ENCODE data around the gene FSD2.

DNA sequence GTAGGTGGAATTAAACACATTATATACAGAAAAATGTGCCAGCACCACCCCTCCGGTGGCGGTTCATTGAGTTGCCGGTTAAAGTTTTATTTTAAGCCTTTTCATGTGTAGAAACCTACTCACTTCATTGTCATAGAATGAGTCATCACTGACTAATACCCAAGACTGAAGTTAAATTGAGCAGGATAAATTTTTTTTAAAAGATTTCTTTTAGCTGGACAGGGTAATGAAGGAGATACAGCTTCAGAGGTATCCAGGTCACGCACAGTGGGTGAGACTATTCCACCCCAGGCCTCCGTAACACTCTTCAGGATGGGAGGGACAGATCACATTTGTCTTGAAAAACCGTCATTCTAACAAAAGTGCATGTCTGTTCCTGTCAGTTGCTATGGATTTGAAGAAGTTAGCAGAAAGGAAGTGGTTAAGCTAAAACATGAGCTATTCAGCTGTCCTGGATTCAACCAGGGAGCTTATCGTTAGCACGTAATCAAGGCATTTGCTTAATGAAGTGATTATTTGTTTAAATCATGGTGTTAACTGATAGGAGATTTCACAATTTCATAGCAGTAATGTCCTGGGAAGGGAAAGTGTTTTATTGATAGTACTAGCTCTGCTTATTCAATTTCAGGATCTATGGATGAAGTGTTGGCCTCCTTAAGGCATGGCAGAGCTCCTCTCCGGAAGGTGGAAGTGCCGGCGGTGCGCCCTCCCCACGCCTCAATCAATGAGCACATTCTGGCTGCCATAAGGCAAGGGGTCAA, 26.9 kb upstream of the FSD2 start:
- TF ChIP-seq, protein P1, sequence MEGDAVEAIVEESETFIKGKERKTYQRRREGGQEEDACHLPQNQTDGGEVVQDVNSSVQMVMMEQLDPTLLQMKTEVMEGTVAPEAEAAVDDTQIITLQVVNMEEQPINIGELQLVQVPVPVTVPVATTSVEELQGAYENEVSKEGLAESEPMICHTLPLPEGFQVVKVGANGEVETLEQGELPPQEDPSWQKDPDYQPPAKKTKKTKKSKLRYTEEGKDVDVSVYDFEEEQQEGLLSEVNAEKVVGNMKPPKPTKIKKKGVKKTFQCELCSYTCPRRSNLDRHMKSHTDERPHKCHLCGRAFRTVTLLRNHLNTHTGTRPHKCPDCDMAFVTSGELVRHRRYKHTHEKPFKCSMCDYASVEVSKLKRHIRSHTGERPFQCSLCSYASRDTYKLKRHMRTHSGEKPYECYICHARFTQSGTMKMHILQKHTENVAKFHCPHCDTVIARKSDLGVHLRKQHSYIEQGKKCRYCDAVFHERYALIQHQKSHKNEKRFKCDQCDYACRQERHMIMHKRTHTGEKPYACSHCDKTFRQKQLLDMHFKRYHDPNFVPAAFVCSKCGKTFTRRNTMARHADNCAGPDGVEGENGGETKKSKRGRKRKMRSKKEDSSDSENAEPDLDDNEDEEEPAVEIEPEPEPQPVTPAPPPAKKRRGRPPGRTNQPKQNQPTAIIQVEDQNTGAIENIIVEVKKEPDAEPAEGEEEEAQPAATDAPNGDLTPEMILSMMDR (IDR thresholded peaks at IDR 0.05; ENCODE audit: low read depth, low read length, poor library complexity, severe bottlenecking), result no peak
- TF ChIP-seq EZH2phosphoT487 (IDR thresholded peaks at IDR 0.05; ENCODE audit: borderline replicate concordance, low read length), result no peak

Data from DOHH2 (cell line).